BJ (cell line): Measurements from ENCODE around the gene SREK1IP1. TPM values are rescaled to one million over a fixed set of nuclear protein-coding genes. Genes with fewer than 3 reads are reported as not detected.

Source experiments
- CTCF ChIA-PET: fragments of 350-600 bp; formaldehyde crosslinking; extraction: SDS; loops from one replicate; lab custom pipeline; 2021; ENCODE audit warnings: antibody characterized with exemption, inconsistent platforms; lab: Yijun Ruan, JAX
- POLR2A ChIA-PET: fragments of 300-600 bp; sonication (Branson Sonifier 250); formaldehyde crosslinking; extraction: SDS; loops from one replicate; lab custom pipeline; 2021; ENCODE audit warnings: antibody characterized with exemption; lab: Charles Lee
- DNase-seq: peaks from one replicate; pipeline ENCODE4 v3.0.0-alpha.2; 2011; ENCODE audit warnings: low read depth
- H3K27me3 ChIP-seq: 2 replicates; pipeline ENCODE4 v1.6.0; 2011; ENCODE audit warnings: low read length; ENCODE audit not compliant: control insufficient read depth, insufficient read depth
- H3K36me3 ChIP-seq: 2 replicates; pipeline ENCODE4 v1.5.1; 2011; ENCODE audit warnings: low read length; ENCODE audit not compliant: control insufficient read depth, insufficient read depth
- H3K4me3 ChIP-seq: 2 replicates; pipeline ENCODE4 v1.5.1; 2011; ENCODE audit warnings: low read depth, mild to moderate bottlenecking, control low read depth, low read length
- CTCF ChIP-seq: IDR thresholded peaks from 2 replicates; pipeline ENCODE4 v1.5.1; 2011; ENCODE audit warnings: low read depth, mild to moderate bottlenecking, control low read depth, inconsistent platforms, low read length, moderate library complexity; ENCODE audit not compliant: insufficient read depth
- polyA minus RNA-seq: library from RNA; depleted of rRNA, polyadenylated mRNA; stranded (reverse); fragments of >200 nt; gene quantifications from 2 replicates; pipeline ENCODE4 v1.2.3, GENCODE V29; 2011; rRNA and poly(A)+ RNA removed
- polyA plus RNA-seq: library from polyadenylated mRNA; depleted of rRNA; stranded (reverse); fragments of >200 nt; gene quantifications from 2 replicates; pipeline ENCODE4 v1.2.3, GENCODE V29; 2011; rRNA removed

Gene SREK1IP1
- 2.8 and 4.0 TPM in 2 replicates for polyA plus RNA-seq
- 3.8 and 4.1 TPM in 2 replicates for polyA minus RNA-seq

- ChIA-PET POLR2A (no interaction called here), CTCF (interaction anchor here (0.6 to 5.3 kb wide), 3 partner anchors 15 to 155 kb away, joined by 3 to 18 read pairs (median 6); no protein-coding TSS in a partner anchor)
- peak within 1 kb of the TSS; percentile 66 for H3K4me3 ChIP-seq
- peak; percentile 47 for DNase-seq
- H3K27me3 ChIP-seq, result no peaks in the 10 kb centered on the region
- TF ChIP-seq CTCF, result peak; percentile 42
- H3K36me3 ChIP-seq, result peaks cover 1% of the 10 kb centered on the region; the same call in 1 of the 2 replicates
These were observed at the start of gene SREK1IP1, which contains the start of gene CWC27 for GRCh38 chr5:64768358-64769312. SREK1IP1 (minus strand) TSS chr5:64768691; CDS start chr5:64768517, 174 bp downstream. CWC27 (plus strand) TSS chr5:64768930; CDS start chr5:64769147, 217 bp downstream.

- POLR2A ChIA-PET, result no interaction called here
- Histone ChIP-seq H3K27me3 (no peaks in the 10 kb centered on the region), H3K4me3 (no peak overlapping the region), H3K36me3 (no peaks in the 10 kb centered on the region; the same call in 1 of the 2 replicates)
- CTCF ChIA-PET, result no interaction called here
- no peak for DNase-seq
- TF ChIP-seq CTCF, result no peak
These were observed 49.8 kb upstream of the SREK1IP1 start for GRCh38 chr5:64818245-64818644.

- TF ChIP-seq CTCF, result no peak
- POLR2A ChIA-PET, result no interaction called here
- H3K36me3 ChIP-seq, result no peaks in the 10 kb centered on the region
- no peak overlapping the region for H3K4me3 ChIP-seq
- CTCF ChIA-PET, result interaction anchor here (0.6 kb wide), 1 partner anchor 388 kb away, joined by 3 read pairs; no protein-coding TSS in a partner anchor
- no peaks in the 10 kb centered on the region for H3K27me3 ChIP-seq
- DNase-seq, result no peak
These were observed 45.6 kb upstream of the SREK1IP1 start for GRCh38 chr5:64814073-64814472.

- no peaks in the 10 kb centered on the region for H3K36me3 ChIP-seq
- H3K27me3 ChIP-seq, result no peaks in the 10 kb centered on the region
- ChIA-PET CTCF (interaction anchor here (0.7 to 2.1 kb wide), 7 partner anchors 8 to 773 kb away, joined by 3 to 26 read pairs (median 4); partner anchors contain the start of gene ADAMTS6), POLR2A (interaction anchor here (0.6 kb wide), 2 partner anchors 401 to 522 kb away, joined by 3 to 4 read pairs; no protein-coding TSS in a partner anchor)
- peak; percentile 9 for DNase-seq
- peak; percentile 67 for TF ChIP-seq CTCF
- no peak overlapping the region for H3K4me3 ChIP-seq
These were observed 42.7 kb upstream of the SREK1IP1 start for GRCh38 chr5:64811050-64811640.

- H3K4me3 ChIP-seq, result no peak overlapping the region
- POLR2A ChIA-PET, result no interaction called here
- CTCF ChIA-PET, result interaction anchor here (1.2 to 1.7 kb wide), 3 partner anchors 13 to 674 kb away, joined by 3 to 5 read pairs (median 3); partner anchors contain the start of gene ADAMTS6
- no peaks in the 10 kb centered on the region for H3K27me3 ChIP-seq
- DNase-seq, result no peak
- H3K36me3 ChIP-seq, result no peaks in the 10 kb centered on the region
- no peak for TF ChIP-seq CTCF
These were observed 39.0 kb upstream of the SREK1IP1 start for GRCh38 chr5:64807520-64807919.
